Subcutaneous preadipocyte (primary cell): Measurements from ENCODE around the gene HINT3. TPM values are rescaled to one million over a fixed set of nuclear protein-coding genes. Genes with fewer than 3 reads are reported as not detected.

Experiments used
- small RNA-seq: library from RNA; depleted of rRNA; stranded (forward); fragments of <200 nt; gene quantifications from one replicate; pipeline ENCODE3, GENCODE V24; 2012
- total RNA-seq: library from RNA; depleted of rRNA; stranded (reverse); fragments of >200 nt; gene quantifications from 2 replicates; pipeline ENCODE4 v1.2.3, GENCODE V29; 2012

The HINT3 gene
- total RNA-seq: 9.9 and 10.6 TPM in 2 replicates

DNA sequence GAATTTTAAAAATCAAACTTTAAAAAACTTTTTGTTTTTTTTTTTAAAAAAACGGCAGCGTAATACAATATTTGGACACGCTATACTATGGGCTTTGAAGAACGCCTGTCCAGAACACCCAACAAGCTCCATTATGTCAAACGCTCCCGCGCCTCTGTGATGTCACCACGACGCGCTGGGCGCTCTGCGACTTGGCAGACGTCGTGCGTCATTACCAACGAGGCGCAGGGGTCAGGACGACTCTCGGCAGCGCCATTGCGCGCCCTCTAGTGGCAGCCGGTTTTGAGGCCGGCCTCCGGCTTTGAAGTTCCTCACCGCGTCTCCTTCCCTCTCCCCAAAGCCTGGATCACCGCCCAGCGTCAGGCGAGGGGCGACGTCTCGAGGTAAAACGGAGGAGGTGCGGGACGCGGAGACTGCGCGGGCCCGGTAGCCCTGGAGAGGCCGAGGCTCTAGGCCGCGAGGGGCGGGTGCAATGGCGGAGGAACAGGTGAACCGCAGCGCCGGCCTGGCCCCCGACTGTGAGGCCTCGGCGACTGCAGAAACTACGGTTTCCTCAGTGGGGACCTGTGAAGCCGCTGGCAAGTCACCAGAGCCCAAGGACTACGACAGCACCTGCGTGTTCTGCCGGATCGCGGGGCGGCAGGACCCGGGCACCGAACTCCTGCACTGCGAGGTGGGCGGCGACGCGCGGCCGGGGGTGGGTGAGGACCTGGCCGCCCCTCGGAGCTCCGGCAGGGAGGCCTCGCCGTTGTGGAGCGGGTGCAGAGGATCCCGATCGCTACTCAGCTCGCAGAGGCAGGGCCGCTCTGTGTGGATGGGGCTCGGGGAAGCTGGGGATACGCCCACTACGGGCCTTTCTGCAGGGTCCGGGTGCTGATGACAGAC lies at the start of gene HINT3:
HINT3 (plus strand) TSS at position 265 of the 885 bp plus-strand sequence; CDS start at position 473, 208 bp downstream.

DNA sequence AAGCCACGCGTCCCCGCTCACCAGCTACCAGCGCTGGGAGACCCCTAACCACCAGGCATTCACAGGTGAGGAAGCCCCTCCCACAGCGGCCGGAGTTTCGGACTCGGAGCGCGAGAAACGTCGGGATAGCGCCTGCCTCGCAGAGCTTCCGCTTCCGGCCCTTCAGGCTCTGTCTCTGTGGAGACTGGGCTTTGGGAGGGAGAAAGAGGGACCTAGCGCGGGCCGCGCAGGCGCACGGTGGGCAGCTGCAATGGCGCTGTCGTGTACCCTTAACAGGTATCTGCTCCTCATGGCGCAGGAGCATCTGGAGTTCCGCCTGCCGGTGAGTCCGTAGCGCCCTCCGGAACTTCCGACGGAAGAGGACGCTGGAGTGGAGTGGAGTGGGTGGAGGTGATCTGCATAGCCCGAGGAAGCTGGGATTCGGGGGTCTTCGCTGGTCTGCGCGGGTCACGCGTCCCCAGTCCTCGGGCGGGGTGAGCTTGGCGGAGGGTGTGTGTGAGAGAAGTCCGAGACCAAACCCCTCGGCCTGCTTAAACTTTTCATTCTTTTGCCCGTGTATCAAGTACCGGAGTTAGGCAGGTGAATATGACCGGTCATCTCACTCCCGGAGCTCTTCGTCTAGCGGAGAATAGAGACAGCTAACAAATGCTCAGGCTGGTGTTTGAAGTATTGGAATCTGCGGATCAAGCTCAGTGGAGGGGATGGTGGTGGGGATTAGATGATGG lies 29.9 kb downstream of the HINT3 start, which contains the start of gene TRMT11:
TRMT11 (plus strand) TSS at position 240 of the 725 bp plus-strand sequence; CDS start at position 251, 11 bp downstream.

Small RNA genes within 50 kb of the gene (small RNA-seq; reads per million reads assigned to genes)
- not detected for gene RNA5SP216

Other genes starting within 250 kb of the HINT3 start
- not detected in 2 replicates for gene HEY2, start 207.1 kb upstream of the HINT3 start, total RNA-seq
- 15.4 and 15.8 TPM in 2 replicates for gene NCOA7, start 165.8 kb upstream of the HINT3 start, total RNA-seq
- 19.5 and 21.7 TPM in 2 replicates for gene TRMT11, start 29.8 kb downstream of the HINT3 start, total RNA-seq